Panc1 (cell line): Measurements from ENCODE around the gene LHPP. TPM values are rescaled to one million over a fixed set of nuclear protein-coding genes. Genes with fewer than 3 reads are reported as not detected.

Source experiments
- ATAC-seq: fragments of 200-7000 bp; cut with Tn5 transposase; 2 replicates; pipeline ENCODE4 v1.9.1; 2020; ENCODE audit warnings: mild to moderate bottlenecking, moderate library complexity
- BruUV-seq: library from RNA; stranded (reverse); fragments of 400-500 nt; replicated peaks from 2 replicates; lab custom pipeline; 2021; lab: Mats Ljungman, UMichigan
- CTCF ChIA-PET: fragments of 300-600 bp; sonication (Branson Sonifier 250); formaldehyde crosslinking; loops from one replicate; lab custom pipeline; 2022; ENCODE audit warnings: antibody characterized with exemption; lab: Charles Lee
- POLR2A ChIA-PET: fragments of 300-600 bp; sonication (Branson Sonifier 250); formaldehyde crosslinking; loops from one replicate; lab custom pipeline; 2022; ENCODE audit warnings: antibody characterized with exemption; lab: Charles Lee
- DNase-seq: peaks from one replicate; pipeline ENCODE4 v3.0.0-alpha.2; 2010; ENCODE audit warnings: low read depth, low spot score
- H3K27ac ChIP-seq: 2 replicates; pipeline ENCODE4 v1.5.1; 2011; ENCODE audit warnings: mild to moderate bottlenecking, low read length, inconsistent platforms
- H3K27me3 ChIP-seq: fragments of 200-500 bp; sonication (Bioruptor generic); 2 replicates; pipeline ENCODE4 v1.6.0; 2014; ENCODE audit warnings: low read length, inconsistent platforms; ENCODE audit not compliant: control insufficient read depth, insufficient read depth
- H3K36me3 ChIP-seq: fragments of 200-500 bp; sonication (Bioruptor generic); 2 replicates; pipeline ENCODE4 v1.5.1; 2014; ENCODE audit warnings: inconsistent platforms, mild to moderate bottlenecking, low read length, moderate library complexity; ENCODE audit not compliant: control insufficient read depth, insufficient read depth
- H3K4me1 ChIP-seq: 2 replicates; pipeline ENCODE4 v1.5.1; 2011; ENCODE audit warnings: inconsistent platforms, mild to moderate bottlenecking, low read length, moderate library complexity; ENCODE audit not compliant: control insufficient read depth, insufficient read depth
- H3K4me3 ChIP-seq, 2 experiments: 2 replicates each; pipeline ENCODE4 v1.5.1; 2011 to 2012; ENCODE audit warnings: low read depth in 2 of 2, low read length in 2 of 2, mild to moderate bottlenecking in 2 of 2, inconsistent platforms in 1 of 2, moderate library complexity in 1 of 2
- H3K9me3 ChIP-seq: fragments of 200-500 bp; sonication (Bioruptor generic); 2 replicates; pipeline ENCODE4 v1.5.1; 2014; ENCODE audit warnings: low read depth, mild to moderate bottlenecking, inconsistent platforms, low read length, moderate library complexity; ENCODE audit not compliant: control insufficient read depth, insufficient read depth
- POLR2AphosphoS5 ChIP-seq: IDR thresholded peaks from 2 replicates; pipeline ENCODE4 v1.6.1; 2012; ENCODE audit warnings: mild to moderate bottlenecking, low read depth, low read length, moderate library complexity
- SIN3A ChIP-seq: IDR thresholded peaks from 2 replicates; pipeline ENCODE4 v1.6.1; 2012; ENCODE audit warnings: low read depth, mild to moderate bottlenecking, low read length, moderate library complexity, borderline replicate concordance; ENCODE audit not compliant: insufficient read depth
- TCF7L2 ChIP-seq: IDR thresholded peaks from 2 replicates; pipeline ENCODE4 v1.6.1; 2011; ENCODE audit warnings: mild to moderate bottlenecking, low read depth, low read length, inconsistent platforms
- in situ Hi-C: cut with HindIII; loops from 2 replicates; pipeline ENCODE4 v1.10.0; 2016; ENCODE audit warnings: low sequenced_read_pairs, low pct_unique_long_range_greater_than_20kb
- intact Hi-C: fragments of 100-400 bp; cut with micrococcal nuclease; formaldehyde crosslinking; loops from one replicate; pipeline ENCODE4 v1.10.0; 2022; ENCODE audit not compliant: unreplicated experiment
- total RNA-seq: library from RNA; stranded (reverse); gene quantifications from one replicate; pipeline ENCODE4 v1.2.1, GENCODE V29; 2021; ENCODE audit not compliant: unreplicated experiment
- TF ChIP-seq, protein P1 (sequence below), 2 experiments: IDR thresholded peaks; 2 replicates each; pipeline ENCODE4 v1.6.1; 2011 to 2012; ENCODE audit warnings: low read depth in 2 of 2, control low read depth in 1 of 2, low read length in 1 of 2, mild to moderate bottlenecking in 1 of 2, moderate library complexity in 1 of 2; ENCODE audit not compliant: insufficient read depth in 1 of 2
- TF ChIP-seq, protein P2 (sequence below): fragments of 450-650 bp; IDR thresholded peaks from 2 replicates; pipeline ENCODE4 v1.5.1; 2017; ENCODE audit warnings: mild to moderate bottlenecking

The LHPP gene
- total RNA-seq, 1 experiment from 2014 or later: 15.0 TPM

- TF ChIP-seq SIN3A (no peak), POLR2AphosphoS5 (no peak), TCF7L2 (no peak)
- TF ChIP-seq, protein P1, sequence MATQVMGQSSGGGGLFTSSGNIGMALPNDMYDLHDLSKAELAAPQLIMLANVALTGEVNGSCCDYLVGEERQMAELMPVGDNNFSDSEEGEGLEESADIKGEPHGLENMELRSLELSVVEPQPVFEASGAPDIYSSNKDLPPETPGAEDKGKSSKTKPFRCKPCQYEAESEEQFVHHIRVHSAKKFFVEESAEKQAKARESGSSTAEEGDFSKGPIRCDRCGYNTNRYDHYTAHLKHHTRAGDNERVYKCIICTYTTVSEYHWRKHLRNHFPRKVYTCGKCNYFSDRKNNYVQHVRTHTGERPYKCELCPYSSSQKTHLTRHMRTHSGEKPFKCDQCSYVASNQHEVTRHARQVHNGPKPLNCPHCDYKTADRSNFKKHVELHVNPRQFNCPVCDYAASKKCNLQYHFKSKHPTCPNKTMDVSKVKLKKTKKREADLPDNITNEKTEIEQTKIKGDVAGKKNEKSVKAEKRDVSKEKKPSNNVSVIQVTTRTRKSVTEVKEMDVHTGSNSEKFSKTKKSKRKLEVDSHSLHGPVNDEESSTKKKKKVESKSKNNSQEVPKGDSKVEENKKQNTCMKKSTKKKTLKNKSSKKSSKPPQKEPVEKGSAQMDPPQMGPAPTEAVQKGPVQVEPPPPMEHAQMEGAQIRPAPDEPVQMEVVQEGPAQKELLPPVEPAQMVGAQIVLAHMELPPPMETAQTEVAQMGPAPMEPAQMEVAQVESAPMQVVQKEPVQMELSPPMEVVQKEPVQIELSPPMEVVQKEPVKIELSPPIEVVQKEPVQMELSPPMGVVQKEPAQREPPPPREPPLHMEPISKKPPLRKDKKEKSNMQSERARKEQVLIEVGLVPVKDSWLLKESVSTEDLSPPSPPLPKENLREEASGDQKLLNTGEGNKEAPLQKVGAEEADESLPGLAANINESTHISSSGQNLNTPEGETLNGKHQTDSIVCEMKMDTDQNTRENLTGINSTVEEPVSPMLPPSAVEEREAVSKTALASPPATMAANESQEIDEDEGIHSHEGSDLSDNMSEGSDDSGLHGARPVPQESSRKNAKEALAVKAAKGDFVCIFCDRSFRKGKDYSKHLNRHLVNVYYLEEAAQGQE (IDR thresholded peaks at IDR 0.05; ENCODE audit: insufficient read depth in 1 of 2, low read depth in 2 of 2, low read length in 1 of 2): no peak
- TF ChIP-seq, protein P2, sequence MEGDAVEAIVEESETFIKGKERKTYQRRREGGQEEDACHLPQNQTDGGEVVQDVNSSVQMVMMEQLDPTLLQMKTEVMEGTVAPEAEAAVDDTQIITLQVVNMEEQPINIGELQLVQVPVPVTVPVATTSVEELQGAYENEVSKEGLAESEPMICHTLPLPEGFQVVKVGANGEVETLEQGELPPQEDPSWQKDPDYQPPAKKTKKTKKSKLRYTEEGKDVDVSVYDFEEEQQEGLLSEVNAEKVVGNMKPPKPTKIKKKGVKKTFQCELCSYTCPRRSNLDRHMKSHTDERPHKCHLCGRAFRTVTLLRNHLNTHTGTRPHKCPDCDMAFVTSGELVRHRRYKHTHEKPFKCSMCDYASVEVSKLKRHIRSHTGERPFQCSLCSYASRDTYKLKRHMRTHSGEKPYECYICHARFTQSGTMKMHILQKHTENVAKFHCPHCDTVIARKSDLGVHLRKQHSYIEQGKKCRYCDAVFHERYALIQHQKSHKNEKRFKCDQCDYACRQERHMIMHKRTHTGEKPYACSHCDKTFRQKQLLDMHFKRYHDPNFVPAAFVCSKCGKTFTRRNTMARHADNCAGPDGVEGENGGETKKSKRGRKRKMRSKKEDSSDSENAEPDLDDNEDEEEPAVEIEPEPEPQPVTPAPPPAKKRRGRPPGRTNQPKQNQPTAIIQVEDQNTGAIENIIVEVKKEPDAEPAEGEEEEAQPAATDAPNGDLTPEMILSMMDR: no peak
- DNase-seq (no peak), ATAC-seq (no peak)
- ChIA-PET POLR2A (no interaction called here), CTCF (no interaction called here)
- Histone ChIP-seq H3K27ac (no peak overlapping the region), H3K27me3 (no peaks in the 10 kb centered on the region), H3K36me3 (no peaks in the 10 kb centered on the region), H3K9me3 (no peaks in the 10 kb centered on the region), H3K4me3 (no peak overlapping the region), H3K4me1 (no peaks in the 10 kb centered on the region)
- BruUV-seq: no TSS peak
- intact Hi-C loops (no loop called here), in situ Hi-C loops (no loop called here)
Measured at GRCh38 chr10:124573726-124574455, 112.3 kb downstream of the LHPP start.

GRCh38 chr10:124574456-124575070 lies 112.9 kb downstream of the LHPP start:
- Histone ChIP-seq H3K36me3 (no peaks in the 10 kb centered on the region), H3K9me3 (no peaks in the 10 kb centered on the region), H3K4me3 (no peak overlapping the region), H3K27ac (no peak overlapping the region), H3K27me3 (no peaks in the 10 kb centered on the region), H3K4me1 (no peaks in the 10 kb centered on the region)
- DNase-seq (no peak), ATAC-seq (no peak)
- CTCF ChIA-PET: no interaction called here
- in situ Hi-C loops: no loop called here
- BruUV-seq: no TSS peak
- POLR2A ChIA-PET: no interaction called here
- TF ChIP-seq SIN3A: no peak
- TF ChIP-seq, protein P1 (IDR thresholded peaks at IDR 0.05; ENCODE audit: insufficient read depth in 1 of 2, low read depth in 2 of 2, low read length in 1 of 2): no peak
- TF ChIP-seq POLR2AphosphoS5: no peak
- TF ChIP-seq, protein P2: no peak
- no peak for TF ChIP-seq TCF7L2
- intact Hi-C loops: no loop called here
